Measurements from ENCODE around the gene SHC2. TPM values are rescaled to one million over a fixed set of nuclear protein-coding genes. Genes with fewer than 3 reads are reported as not detected.

Gene SHC2
- total RNA-seq, 1 experiment from 2014 or later, result 16.6 TPM

DNA sequence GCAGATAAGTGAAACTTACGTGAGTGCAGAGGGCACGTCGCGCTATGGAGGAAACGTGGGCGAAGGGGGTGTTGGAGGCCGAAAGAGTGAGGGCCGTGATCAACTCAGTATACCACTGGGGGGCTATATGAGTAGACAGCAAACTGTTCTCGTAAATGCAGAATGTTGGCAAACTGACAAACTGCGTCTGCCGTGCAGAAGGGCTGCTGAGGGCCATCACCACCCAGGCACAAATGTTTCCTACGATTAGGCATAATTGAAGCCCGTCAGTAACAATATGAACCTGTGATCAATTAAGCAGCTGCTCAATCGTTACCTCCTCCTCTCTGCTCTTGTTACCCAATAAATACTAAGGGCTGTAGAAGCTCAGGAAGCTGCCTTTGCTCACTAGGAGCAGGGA is 18.1 kb upstream of the SHC2 start:
- Mint-ChIP-seq H3K27ac (peak overlapping the region in 1 of 3 experiments; percentile 69; a peak in 1 of 7 replicates), H3K4me3 (no peak overlapping the region), H3K27me3 (ENCODE audit: low read depth) (peaks cover 24% of the 10 kb centered on the region), H3K9me3 (peaks cover 16 to 24% of the 10 kb centered on the region in 2 experiments), H3K4me1 (peaks cover 10 to 15% of the 10 kb centered on the region in 2 experiments), H3K36me3 (ENCODE audit: insufficient read depth in 1 of 3, low read depth in 3 of 3) (peaks cover 2 to 10% (median 5%) of the 10 kb centered on the region in 3 experiments; a peak in 5 of 7 replicates)
- H3K27me3 ChIP-seq (ENCODE audit: insufficient read depth, low read length), result no peaks in the 10 kb centered on the region
- H3K18ac ChIP-seq (ENCODE audit: insufficient read length, low read depth, low read length), result no peak overlapping the region
- no peaks in the 10 kb centered on the region for H3K23me2 ChIP-seq (ENCODE audit: insufficient read length, low read depth, low read length, poor library complexity, severe bottlenecking)
- no peak overlapping the region for H3T11ph ChIP-seq (ENCODE audit: low read length)
- H3K27ac ChIP-seq (ENCODE audit: insufficient read length, low read depth, low read length), result no peak overlapping the region
- no peak overlapping the region for H2BK15ac ChIP-seq (ENCODE audit: low read depth, low read length)
- no peak overlapping the region for H4K91ac ChIP-seq (ENCODE audit: insufficient read length, low read depth, low read length)
- no peaks in the 10 kb centered on the region for H3K79me1 ChIP-seq (ENCODE audit: insufficient read depth, low read depth, low read length, poor library complexity, severe bottlenecking)
- no peak overlapping the region for H2BK20ac ChIP-seq (ENCODE audit: low read depth, low read length, poor library complexity, severe bottlenecking)
- H3K4ac ChIP-seq (ENCODE audit: low read depth, low read length), result no peak overlapping the region
- H2BK12ac ChIP-seq (ENCODE audit: insufficient read length, low read depth, low read length), result no peak overlapping the region
- no peak overlapping the region for H3K56ac ChIP-seq (ENCODE audit: insufficient read length, low read depth, low read length)
- H4K8ac ChIP-seq (replicated peaks; ENCODE audit: insufficient read length, low read depth, low read length), result no peak overlapping the region
- TF ChIP-seq, protein P1, sequence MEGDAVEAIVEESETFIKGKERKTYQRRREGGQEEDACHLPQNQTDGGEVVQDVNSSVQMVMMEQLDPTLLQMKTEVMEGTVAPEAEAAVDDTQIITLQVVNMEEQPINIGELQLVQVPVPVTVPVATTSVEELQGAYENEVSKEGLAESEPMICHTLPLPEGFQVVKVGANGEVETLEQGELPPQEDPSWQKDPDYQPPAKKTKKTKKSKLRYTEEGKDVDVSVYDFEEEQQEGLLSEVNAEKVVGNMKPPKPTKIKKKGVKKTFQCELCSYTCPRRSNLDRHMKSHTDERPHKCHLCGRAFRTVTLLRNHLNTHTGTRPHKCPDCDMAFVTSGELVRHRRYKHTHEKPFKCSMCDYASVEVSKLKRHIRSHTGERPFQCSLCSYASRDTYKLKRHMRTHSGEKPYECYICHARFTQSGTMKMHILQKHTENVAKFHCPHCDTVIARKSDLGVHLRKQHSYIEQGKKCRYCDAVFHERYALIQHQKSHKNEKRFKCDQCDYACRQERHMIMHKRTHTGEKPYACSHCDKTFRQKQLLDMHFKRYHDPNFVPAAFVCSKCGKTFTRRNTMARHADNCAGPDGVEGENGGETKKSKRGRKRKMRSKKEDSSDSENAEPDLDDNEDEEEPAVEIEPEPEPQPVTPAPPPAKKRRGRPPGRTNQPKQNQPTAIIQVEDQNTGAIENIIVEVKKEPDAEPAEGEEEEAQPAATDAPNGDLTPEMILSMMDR (conservative IDR thresholded peaks at IDR 0.05), result no peak
- H3K14ac ChIP-seq (ENCODE audit: insufficient read depth, low read length), result no peak overlapping the region
- H2AFZ ChIP-seq (ENCODE audit: low read length), result no peak overlapping the region
- H2BK5ac ChIP-seq (ENCODE audit: insufficient read length, low read length), result no peak overlapping the region
- H2BK120ac ChIP-seq (ENCODE audit: low read depth, low read length, poor library complexity, severe bottlenecking), result no peak overlapping the region
- H3K4me2 ChIP-seq (ENCODE audit: insufficient read depth, insufficient read length, low read length), result no peak overlapping the region
- WGBS (ENCODE audit: extremely low coverage, insufficient read length, low lambda C conversion rate), result no CpG with 5 or more reads among the region's 14 CpGs
- no peak overlapping the region for H4K5ac ChIP-seq (ENCODE audit: insufficient read length, low read depth, low read length)
- H3K79me2 ChIP-seq (ENCODE audit: insufficient read depth, low read length), result no peaks in the 10 kb centered on the region
- no peak overlapping the region for H3K9ac ChIP-seq (ENCODE audit: extremely low read depth, insufficient read length, low read length)
- no peaks in the 10 kb centered on the region for H3K9me3 ChIP-seq (ENCODE audit: control insufficient read depth, low read depth, low read length)
- no peak for DNase-seq
- H3K4me1 ChIP-seq (ENCODE audit: insufficient read depth, low read length), result no peaks in the 10 kb centered on the region
- H3K23ac ChIP-seq (ENCODE audit: insufficient read length, low read depth, low read length), result no peak overlapping the region
- H2AK5ac ChIP-seq (ENCODE audit: insufficient read length, low read length), result no peak overlapping the region
- no peaks in the 10 kb centered on the region for H4K20me1 ChIP-seq (ENCODE audit: control insufficient read depth, insufficient read depth, insufficient read length)
